Activated effector memory CD4-positive, alpha-beta T cell treated with anti-CD3 and anti-CD28 coated beads, Interleukin-2, amount 50 U/mL, for 16 hours (primary cell): ENCODE results near the gene SPARC.
"Not testable (repeated sequence)": the region's sequence is repeated elsewhere in the genome, so short reads cannot be mapped to it uniquely, and the experiment has no call there.

ENCODE experiments used
- DNase-seq: peaks from one replicate; pipeline ENCODE4 v3.0.0-alpha.2; 2020

The SPARC gene

GRCh38 chr5:151700296-151700695 is 13.6 kb upstream of the SPARC start:
- DNase-seq: no peak

GRCh38 chr5:151699071-151699901 is 12.6 kb upstream of the SPARC start:
- no peak for DNase-seq

- not testable (repeated sequence) for DNase-seq
These were observed 11.4 kb upstream of the SPARC start for GRCh38 chr5:151698081-151698480.

GRCh38 chr5:151697452-151697851 is 10.7 kb upstream of the SPARC start:
- DNase-seq: no peak

- no peak for DNase-seq
These were observed 9.9 kb upstream of the SPARC start for GRCh38 chr5:151696470-151697061.

- no peak for DNase-seq
These were observed 8.7 kb upstream of the SPARC start for GRCh38 chr5:151695464-151695863.

GRCh38 chr5:151694035-151694485 is 7.3 kb upstream of the SPARC start:
- DNase-seq: no peak

- no peak for DNase-seq
These were observed 5.6 kb upstream of the SPARC start for GRCh38 chr5:151692312-151692711.

- DNase-seq: no peak
These were observed 5.0 kb upstream of the SPARC start for GRCh38 chr5:151691706-151692105.

- not testable (repeated sequence) for DNase-seq
These were observed 2.9 kb upstream of the SPARC start for GRCh38 chr5:151689591-151689990.

GRCh38 chr5:151688436-151688835 is 1.7 kb upstream of the SPARC start:
- no peak for DNase-seq

- DNase-seq: no peak
These were observed 704 bp downstream of the SPARC start for GRCh38 chr5:151685749-151686673.

- no peak for DNase-seq
These were observed 1.9 kb downstream of the SPARC start for GRCh38 chr5:151684690-151685361.

GRCh38 chr5:151683986-151684588 is 2.6 kb downstream of the SPARC start:
- DNase-seq: no peak

GRCh38 chr5:151683444-151683843 is 3.3 kb downstream of the SPARC start:
- DNase-seq: no peak

GRCh38 chr5:151682751-151683331 is 3.9 kb downstream of the SPARC start:
- no peak for DNase-seq

- no peak for DNase-seq
These were observed 4.5 kb downstream of the SPARC start for GRCh38 chr5:151682240-151682639.

- DNase-seq: no peak
These were observed 5.7 kb downstream of the SPARC start for GRCh38 chr5:151680944-151681427.

- DNase-seq: not testable (repeated sequence)
These were observed 6.6 kb downstream of the SPARC start for GRCh38 chr5:151680156-151680505.

GRCh38 chr5:151679421-151680155 is 7.1 kb downstream of the SPARC start:
- no peak for DNase-seq

GRCh38 chr5:151678713-151679112 is 8.0 kb downstream of the SPARC start:
- no peak for DNase-seq
